ENCODE data around the gene STAB1. TPM values are rescaled to one million over a fixed set of nuclear protein-coding genes. Genes with fewer than 3 reads are reported as not detected.

STAB1 gene, protein sequence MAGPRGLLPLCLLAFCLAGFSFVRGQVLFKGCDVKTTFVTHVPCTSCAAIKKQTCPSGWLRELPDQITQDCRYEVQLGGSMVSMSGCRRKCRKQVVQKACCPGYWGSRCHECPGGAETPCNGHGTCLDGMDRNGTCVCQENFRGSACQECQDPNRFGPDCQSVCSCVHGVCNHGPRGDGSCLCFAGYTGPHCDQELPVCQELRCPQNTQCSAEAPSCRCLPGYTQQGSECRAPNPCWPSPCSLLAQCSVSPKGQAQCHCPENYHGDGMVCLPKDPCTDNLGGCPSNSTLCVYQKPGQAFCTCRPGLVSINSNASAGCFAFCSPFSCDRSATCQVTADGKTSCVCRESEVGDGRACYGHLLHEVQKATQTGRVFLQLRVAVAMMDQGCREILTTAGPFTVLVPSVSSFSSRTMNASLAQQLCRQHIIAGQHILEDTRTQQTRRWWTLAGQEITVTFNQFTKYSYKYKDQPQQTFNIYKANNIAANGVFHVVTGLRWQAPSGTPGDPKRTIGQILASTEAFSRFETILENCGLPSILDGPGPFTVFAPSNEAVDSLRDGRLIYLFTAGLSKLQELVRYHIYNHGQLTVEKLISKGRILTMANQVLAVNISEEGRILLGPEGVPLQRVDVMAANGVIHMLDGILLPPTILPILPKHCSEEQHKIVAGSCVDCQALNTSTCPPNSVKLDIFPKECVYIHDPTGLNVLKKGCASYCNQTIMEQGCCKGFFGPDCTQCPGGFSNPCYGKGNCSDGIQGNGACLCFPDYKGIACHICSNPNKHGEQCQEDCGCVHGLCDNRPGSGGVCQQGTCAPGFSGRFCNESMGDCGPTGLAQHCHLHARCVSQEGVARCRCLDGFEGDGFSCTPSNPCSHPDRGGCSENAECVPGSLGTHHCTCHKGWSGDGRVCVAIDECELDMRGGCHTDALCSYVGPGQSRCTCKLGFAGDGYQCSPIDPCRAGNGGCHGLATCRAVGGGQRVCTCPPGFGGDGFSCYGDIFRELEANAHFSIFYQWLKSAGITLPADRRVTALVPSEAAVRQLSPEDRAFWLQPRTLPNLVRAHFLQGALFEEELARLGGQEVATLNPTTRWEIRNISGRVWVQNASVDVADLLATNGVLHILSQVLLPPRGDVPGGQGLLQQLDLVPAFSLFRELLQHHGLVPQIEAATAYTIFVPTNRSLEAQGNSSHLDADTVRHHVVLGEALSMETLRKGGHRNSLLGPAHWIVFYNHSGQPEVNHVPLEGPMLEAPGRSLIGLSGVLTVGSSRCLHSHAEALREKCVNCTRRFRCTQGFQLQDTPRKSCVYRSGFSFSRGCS (N-terminal part only)
- 0.12 and 1.0 TPM in 2 replicates for total RNA-seq

DNA sequence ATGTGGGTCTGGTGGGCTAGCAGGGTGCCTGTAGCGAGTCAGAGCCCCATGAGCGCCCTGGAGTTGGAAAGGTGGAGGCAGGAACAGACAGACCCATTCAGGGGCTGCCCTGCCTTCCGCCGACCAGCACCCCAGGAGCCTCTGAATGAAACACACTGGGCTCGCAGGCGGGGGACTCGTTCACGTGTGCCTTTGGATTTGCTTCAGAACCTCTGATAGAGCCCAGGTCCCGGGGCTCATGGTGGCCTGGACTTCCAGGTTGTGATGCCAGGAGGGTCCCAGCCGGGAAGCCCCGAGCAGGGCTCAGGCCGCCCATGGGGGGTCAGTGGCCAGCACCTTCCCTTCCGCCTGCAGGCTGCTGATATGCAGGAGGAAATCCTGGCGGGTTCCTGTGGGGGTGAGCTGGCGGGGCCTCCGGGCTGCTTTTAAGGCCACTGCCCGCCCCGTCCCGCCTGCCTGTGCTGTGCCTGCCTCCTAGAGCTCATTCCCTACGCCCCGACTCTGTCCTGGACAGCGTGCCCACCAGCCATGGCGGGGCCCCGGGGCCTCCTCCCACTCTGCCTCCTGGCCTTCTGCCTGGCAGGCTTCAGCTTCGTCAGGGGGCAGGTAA, at the start of gene STAB1:
Gene STAB1, plus strand, starts transcription at position 453 of the 610 bp plus-strand sequence. Its CDS starts 76 bp downstream, at position 529.
- intact Hi-C loops (cut with micrococcal nuclease), result no loop called here

DNA sequence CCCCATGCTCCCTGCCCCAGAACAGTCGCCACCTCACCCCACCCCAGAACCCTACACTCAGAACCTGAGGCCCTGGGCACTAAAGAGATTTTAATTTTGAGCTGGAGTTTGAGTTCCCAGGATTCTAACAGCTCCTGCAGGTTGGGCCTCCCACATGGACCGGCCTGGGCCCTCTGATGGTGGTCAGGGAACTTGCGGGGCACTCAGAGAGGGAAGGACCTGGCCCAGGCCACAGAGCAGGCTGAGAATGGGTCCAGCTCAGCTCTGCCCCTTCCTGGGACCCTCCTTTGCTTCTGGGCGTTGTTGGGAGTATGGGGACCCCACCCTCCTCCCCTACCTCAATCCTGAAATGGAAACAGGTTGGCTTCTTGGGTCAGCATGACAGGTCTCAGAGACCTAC, 49.1 kb upstream of the STAB1 start:
- intact Hi-C loops (cut with micrococcal nuclease), result loop anchor here (2.0 to 5.0 kb wide), 2 partner anchors 107 to 164 kb away; no protein-coding TSS in a partner anchor

DNA sequence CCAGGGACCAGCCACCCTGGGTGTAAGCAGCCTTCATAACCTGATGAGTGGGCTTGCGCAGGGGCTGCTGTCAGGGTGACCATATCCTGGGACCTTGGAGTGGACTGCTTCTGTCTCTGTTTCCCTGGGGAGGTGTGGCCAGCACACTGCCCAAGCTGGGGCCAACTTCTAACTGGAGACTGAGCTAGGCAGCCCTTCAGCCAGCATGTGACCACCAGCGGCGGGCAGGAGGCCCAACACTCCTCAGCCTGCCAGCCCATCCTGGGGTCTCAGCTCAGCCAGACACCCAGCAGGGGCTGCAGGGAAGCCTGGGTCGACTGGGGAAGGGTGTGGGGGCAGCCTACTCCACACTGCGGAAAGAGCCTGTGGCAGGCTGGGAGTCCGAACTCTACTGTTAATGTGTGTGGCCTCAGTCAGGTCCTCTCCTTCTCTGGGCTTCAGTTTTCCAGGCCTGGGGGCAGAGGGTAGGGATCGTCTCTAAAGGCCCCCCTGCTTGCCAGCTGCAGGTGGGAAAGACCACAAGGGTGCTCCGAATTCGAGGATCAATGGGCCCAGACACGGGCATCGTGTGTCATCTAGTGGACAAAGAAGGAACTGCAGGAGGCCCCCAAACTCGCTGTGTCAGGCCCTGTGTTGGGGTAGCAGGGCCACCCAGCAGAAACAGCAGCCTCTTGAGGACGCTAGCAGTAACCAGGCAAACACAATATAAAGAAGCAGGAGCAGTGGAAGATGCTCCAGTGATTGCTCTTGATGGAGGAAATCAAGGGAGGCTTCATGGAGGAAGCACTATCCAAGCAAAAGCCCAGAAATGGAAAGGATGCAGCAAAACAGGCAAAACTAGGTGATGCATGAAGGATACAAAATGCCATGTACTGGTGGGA, 48.3 kb upstream of the STAB1 start:
- intact Hi-C loops (cut with micrococcal nuclease), result loop anchor here (1.0 to 5.0 kb wide), 5 partner anchors 19 to 227 kb away; no protein-coding TSS in a partner anchor

DNA sequence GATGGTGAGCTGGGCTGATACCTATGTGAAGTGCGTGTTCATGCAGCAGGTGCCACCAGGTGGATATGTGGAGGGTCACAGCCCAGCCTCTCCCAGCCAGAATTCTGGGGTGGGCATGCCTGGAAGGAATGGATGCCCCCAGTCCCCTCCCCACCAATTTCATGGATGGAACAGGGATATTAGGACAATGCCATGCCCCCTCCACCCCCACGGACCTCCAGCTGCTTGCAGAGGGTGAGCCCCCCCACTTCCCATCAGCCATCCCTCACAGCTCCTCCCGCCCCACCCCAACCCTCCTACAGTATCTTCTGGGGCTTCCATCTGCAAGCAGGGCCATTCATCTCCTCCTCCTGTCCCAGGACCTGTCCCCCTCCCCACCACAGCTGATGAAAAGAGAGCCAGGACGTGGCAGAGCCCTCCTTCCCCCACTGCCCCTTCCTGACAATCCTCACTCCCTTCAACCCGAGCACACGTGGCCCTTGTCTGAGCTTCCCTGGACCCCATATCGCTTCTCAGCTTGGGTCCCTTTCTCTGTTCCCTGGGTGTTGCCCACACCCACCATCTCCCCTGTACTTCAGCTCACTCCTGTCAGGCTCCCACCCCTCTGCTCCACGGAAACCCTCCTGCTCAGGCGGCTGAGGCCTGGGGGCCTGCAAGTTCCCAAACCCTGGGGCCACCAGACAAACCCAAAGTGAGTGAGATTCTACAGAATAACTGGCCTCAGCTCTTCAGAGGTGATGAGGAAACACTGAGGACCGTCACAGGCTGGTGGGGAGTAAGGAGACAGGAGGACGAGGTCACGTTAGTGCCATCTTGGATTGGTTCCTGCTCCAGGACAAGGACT, 47.4 kb upstream of the STAB1 start:
- intact Hi-C loops (cut with micrococcal nuclease), result loop anchor here (1.0 to 5.0 kb wide), 5 partner anchors 19 to 227 kb away; no protein-coding TSS in a partner anchor

DNA sequence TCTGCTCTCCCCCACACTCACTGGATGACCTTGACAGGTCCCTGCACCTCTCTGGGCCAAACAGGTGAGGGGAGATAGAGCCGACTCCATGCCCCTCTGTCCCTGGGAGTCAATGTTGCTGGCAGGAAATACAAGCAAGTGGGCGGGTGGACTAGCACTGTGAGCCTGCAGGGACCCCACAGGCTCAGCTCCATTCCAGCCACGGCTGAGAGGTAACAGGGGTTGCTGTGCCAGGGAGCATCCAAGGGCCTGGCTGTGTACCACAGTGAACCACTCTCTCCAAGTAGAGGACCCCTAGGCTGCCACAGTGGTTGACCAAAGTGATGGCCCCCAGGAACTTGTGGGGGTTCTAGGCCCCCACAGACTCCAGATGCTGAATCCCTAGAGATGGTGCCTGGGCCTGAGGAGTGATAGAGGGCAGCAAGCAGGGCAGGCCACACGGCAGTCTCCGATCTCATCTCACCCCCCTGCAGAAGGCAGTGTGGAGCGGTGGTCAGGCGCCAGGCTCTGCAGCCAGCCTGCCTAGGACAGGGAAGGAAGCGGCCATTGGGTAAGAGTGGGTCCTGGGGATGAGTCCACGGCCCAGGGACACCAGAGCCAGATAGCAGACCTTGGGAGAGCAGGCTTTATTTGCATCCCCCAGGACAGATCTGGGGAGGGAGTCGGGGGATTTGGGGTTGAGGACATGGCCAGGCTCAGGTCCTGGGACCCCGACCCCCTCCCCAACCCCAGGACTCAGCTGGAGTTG, 44.5 kb upstream of the STAB1 start:
- intact Hi-C loops (cut with micrococcal nuclease), result loop anchor here (10.0 kb wide), 1 partner anchor 594 kb away; the partner anchor contains the start of gene SFMBT1

DNA sequence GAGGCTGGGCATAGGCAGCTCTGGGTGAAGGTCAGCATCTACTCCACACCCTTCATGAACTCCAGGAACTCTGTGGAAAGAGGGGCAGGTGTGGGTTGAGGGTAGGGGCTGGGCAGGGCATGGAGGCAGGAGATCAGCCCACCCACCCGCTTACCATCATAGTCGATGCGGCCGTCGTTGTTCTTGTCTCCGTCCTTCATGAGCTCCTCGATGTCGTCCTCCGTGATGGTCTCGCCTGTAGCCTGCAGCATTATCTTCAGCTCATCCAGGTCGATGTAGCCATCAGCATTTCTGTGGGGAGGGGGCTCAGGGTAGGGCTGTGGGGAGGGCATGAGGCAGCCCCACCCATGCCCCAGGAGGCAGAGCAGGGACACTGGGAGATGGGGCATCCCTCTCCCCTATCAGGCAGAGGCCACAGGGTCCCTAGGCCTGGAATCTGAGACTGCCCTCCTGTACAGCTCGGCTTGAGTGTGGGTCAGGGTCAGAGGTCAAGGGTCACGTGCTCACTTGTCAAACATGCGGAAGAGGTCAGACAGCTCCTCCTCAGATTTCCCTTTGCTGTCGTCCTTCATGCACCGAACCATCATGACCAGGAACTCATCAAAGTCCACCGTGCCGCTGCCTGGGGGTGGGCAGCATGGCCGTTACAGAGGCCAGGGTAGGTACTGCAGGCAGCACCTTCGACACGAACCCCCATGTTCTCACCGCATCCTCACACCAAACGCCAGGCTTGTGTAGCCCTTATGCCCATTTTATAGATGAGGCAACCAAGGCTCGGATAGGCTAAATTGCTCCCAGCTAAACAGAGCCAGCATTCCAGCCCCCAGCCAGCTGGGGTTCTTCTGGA, 43.7 kb upstream of the STAB1 start:
- intact Hi-C loops (cut with micrococcal nuclease), result loop anchor here (10.0 kb wide), 1 partner anchor 593 kb away; the partner anchor contains the start of gene SFMBT1

DNA sequence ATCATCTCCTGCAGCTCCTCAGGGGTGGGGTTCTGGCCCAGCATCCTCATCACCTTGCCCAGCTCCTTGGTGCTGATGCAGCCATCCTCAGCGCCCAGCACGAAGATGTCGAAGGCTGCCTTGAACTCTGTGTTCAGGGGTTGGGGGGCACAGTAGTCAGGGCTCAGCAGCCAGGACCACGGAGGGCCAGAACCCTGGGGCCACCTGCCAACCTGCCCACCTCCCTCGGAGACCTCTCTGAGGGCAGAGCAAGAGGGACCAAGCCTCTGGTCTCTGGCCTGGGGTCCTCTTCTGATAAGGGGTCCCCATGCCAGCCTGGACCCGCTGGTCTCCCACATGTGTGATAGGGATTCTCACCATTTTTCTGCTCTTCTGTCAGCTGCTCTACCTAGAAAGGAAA, 43.0 kb upstream of the STAB1 start:
- intact Hi-C loops (cut with micrococcal nuclease), result loop anchor here (10.0 kb wide), 1 partner anchor 593 kb away; the partner anchor contains the start of gene SFMBT1

DNA sequence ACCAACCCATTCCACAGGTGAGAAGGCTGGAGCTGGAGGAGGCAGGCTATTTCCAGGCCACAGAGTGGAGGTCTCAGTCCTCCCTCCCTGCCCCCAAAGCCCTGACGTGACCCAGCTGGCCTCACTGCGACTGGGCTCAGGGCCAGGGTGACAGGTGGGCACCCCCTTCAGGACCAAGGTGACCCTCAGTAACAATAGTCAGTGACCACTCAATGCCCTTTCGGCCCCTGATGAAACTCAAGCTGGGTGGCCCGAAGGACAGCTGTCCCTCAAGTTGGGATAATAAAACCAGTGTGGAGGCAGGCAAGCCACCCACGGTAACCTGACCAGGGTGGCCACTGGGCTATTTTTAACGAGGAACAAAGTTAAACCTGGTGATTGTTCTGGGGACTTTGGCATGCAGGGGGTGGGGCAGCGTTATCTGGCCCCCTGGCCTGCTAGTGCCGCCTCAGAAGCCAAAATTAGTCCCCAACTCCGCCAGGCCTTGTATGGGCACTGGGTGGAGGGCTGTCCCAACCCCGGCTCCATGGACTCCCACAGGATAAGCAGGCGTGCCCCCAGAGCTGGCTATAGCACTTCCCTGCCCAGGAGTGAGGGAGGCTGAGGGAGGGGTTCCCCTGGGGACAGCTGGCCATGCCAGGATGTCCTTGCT, 42.4 kb upstream of the STAB1 start:
- intact Hi-C loops (cut with micrococcal nuclease), result loop anchor here (10.0 kb wide), 1 partner anchor 592 kb away; the partner anchor contains the start of gene SFMBT1

DNA sequence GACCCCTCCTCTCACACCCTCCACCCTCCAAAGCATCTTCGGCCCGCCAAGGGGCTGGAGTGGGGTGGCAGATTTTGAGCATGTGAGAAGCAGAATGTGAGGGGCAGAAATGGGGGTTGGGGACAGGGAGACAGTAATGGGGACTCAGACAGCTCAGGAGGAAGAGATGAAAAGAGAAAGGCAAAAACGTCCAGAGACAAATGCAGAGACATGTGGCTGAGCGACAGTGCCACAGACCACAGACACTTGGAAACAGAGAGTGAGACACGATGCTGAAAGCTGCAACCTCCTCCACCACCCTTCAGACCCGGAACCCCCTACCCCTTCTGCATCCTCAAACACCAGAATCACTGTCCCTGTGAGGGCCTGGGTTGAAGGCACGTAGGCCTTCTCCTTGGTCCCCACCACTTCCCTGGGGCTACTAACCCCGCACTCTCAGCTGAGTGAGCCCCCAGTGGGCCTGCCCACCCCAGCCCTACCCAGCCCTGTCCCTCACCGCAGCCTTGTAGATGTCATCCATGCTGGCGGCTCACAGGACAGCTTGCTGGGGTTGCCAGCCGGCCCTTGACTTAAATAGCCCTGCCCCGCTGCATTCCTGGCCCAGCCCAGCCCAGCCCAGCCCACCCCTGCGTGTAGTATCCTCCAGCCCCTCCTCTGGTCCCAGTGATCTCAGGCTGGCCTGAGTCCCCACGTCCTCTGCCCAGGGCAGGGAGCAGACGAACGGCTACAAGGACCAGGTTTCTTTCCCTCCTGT, 41.5 kb upstream of the STAB1 start, which contains the start of gene TNNC1:
Gene TNNC1, minus strand, starts transcription at position 546 of the 754 bp plus-strand sequence. Its CDS starts 26 bp downstream, at position 520.
- intact Hi-C loops (cut with micrococcal nuclease), result loop anchor here (2.0 to 10.0 kb wide), 2 partner anchors 397 to 591 kb away; partner anchors contain the start of genes DUSP7 and SFMBT1

DNA sequence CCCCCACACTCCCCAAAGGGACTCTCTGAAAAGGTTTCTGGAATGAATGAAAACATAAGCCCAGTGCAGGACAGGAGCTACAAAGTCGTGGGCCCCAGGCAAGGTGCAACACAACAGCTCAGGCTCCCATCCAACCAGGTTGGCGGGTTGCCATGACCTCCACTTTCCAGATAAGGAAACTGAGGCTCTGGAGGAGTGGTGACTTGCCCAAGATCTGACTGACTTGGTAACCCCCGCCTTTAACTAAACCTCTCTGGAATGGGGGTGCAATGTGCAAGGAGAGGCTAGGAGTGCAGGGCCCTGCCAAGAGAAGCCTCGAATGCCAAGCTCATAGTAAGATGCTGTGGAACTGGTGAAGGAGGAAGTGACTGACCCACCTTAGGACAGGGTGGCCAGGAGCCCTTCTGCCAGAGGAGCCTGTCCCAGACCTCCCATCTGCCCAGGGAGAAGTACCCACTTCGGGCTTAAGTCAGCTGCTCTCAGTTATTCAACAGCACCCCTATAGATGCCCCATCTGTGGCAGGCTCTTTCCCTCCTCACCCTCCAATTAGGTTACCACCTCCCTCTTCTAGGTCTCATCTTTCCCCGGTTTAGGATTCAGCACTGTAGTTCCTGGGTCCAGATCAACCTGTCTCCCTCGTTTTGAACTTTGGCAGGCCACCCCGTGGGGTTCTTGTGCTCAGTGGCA, 40.7 kb upstream of the STAB1 start:
- intact Hi-C loops (cut with micrococcal nuclease), result loop anchor here (2.0 to 10.0 kb wide), 2 partner anchors 398 to 590 kb away; partner anchors contain the start of genes DUSP7 and SFMBT1

DNA sequence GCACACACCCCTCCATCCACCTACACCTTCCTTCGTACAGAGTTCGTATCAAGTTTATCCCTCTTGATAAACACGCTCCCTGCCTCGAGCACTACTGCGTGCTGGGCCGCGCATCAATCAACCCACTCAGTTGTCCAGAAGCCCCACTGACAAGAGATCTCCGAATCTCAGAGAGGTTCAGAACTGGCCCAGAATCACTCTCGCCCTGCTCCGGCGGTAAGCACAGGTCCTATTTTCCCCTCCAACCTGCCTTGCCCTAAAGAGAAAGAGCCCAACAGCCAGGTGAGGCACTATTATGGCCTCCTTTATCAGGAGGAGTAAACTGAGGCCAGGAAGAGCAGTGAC, 40.2 kb upstream of the STAB1 start:
- intact Hi-C loops (cut with micrococcal nuclease), result loop anchor here (1.0 to 10.0 kb wide), 8 partner anchors 10 to 590 kb away; partner anchors contain the start of genes ALAS1, DUSP7, GLT8D1 and GNL3

DNA sequence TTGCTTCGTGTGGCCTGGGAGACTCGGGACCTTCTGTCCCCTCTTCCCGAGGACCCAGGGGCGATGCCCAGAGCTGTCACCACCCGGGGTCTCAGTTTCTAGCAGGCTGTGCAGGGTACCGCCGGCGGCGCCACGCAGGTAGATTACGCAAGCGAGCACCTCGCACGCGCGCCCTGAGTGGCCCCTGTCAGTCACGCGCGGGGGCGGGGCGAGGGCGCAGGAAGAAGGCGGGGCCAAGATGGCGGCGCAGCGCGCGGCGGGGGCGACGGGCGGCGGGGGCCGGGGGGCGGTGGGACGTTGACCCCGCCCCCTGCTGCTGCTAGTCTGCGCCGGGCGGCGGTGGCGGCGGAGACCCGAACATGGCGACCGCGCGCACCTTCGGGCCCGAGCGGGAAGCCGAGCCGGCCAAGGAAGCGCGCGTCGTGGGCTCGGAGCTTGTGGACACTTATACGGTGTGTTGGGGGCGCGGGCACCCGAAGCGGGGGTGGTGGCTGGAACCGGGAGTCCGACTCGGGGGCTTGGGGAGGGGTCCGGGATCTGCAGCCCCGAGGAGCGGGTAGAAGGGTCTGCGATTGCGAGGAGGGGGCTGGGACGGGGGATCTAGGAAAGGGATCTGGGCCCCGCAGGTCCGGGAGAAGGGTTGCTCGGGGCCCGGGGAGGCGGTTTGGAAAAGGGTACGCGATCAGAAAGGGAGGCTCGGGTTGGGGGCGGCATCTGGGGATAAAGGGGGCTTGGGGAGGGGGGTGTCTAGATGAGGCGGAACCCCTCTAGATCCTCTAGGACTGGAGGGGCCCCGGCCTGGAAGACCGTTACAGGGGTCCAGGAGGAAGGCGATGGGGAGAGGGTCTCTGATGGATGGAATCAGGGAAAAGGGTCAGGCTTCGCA, 39.6 kb upstream of the STAB1 start, which contains the start of gene NISCH:
Gene NISCH, plus strand, starts transcription at position 322 of the 886 bp plus-strand sequence. Its CDS starts 38 bp downstream, at position 360.
- intact Hi-C loops (cut with micrococcal nuclease), result loop anchor here (1.0 to 10.0 kb wide), 9 partner anchors 10 to 589 kb away; partner anchors contain the start of genes ALAS1, DUSP7, GLT8D1 and GNL3
